HG03565 (cell line): ENCODE data around the gene BPTF.
"Not testable (repeated sequence)": the region's sequence is repeated elsewhere in the genome, so short reads cannot be mapped to it uniquely, and the experiment has no call there.

Experiments
- ATAC-seq: cut with Tn5 transposase; IDR thresholded peaks from one replicate; pipeline ENCODE4 v1.9.1; 2021; ENCODE audit warnings: mild to moderate bottlenecking, moderate library complexity; ENCODE audit not compliant: unreplicated experiment

BPTF gene

DNA sequence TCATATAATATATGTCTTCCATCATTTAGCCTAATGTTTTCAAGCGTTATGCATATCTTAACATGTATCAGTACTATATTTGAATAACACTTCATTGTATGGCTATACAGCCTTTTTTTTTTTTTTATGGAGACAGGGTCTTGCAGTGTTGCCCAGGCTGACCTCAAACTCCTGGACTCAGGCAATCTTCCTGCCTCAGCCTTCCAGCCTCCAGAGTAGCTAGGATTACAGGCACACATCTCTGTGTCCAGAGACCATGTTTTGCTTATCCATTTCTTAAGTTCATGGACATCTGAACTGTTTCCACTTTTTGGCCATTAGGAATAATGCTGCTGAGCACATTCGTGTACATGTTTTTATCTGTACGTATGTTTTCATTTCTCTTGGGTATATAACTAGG, 7.8 kb downstream of the BPTF start:
- no peak for ATAC-seq

DNA sequence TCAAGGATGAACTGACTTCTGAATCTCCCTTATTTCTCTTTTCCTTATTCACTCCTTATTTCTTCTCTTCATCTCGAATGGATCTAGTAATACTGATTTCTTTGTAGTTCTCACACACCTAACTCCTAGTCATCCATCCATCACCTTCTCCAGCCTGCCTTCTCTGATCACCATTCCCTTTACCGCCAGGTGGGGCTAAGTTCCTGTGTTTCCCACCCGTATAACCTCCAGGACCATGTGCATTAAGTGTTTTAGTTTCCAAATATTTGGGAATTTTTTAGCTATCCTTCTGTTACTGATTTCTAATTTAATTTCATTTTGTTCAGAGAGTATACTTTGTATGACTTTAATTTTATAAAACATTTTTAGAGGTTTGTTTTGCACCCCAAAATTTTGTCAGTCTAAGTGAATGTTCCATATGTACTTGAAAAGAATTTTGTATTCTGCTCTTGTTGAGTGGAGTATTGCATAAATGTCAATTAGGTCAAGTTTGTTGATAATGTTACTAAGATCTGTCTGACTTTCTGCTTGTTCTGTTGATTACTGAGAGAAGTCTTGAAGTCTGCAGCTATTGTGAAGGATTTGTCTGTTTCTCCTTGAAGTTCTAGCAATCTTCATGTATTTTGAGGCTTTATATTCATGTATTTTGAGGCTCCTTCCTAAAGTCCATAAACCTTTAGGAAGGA, 8.8 kb downstream of the BPTF start:
- no peak for ATAC-seq

DNA sequence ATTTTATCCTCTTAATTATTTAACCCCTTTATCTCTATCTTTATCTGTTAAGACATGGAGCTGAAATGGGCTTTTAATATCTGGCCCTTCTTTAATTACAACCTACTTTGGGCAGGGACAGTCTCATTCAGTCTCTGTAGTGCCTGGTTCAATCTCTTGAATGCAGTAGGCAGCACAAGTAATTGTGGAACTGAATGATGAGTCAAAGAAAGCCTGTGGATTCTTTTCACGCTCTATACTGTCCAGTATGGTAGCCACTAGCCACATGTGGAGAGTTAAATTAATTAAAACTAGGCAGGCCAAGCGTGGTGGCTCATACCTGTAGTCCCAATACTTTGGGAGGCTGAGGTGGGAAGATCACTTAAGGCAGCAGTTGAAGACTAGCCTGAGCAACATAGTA, 9.3 kb downstream of the BPTF start:
- ATAC-seq: no peak

DNA sequence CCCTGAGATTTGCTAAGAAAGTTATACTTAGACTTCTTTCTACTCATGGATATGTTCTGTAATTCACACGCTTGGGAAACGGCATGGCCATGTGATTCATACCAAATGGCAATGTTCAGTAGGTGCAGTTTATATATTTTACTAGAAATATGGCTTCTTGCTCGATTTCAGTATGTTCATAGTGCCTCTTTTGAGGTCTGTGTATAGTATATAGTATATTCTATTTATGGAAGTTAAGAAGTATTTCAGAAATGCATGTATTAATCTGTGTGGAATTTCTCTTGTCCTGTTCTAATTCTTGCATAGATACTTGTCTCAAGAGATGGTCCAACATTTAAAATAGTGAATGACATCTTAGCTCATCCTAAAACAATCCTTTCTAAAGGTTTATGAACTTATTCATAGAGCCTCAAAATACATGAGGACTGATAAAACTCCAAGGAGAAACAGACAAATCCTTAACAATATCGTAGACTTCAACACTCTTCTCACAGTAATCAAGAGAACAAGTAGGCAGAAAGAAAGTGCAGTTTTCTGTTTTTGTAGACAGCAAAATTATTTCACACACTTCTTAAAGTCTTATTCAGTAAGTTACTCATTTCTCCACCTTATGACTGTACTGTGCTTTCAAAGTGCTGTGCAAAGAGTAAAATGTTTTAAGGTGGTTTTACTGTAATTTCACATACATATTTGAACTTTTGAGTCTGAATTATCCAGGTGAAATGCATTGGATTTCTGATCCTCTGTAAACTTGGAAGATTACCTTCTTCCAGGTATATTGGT, 11.1 kb downstream of the BPTF start:
- ATAC-seq: no peak

DNA sequence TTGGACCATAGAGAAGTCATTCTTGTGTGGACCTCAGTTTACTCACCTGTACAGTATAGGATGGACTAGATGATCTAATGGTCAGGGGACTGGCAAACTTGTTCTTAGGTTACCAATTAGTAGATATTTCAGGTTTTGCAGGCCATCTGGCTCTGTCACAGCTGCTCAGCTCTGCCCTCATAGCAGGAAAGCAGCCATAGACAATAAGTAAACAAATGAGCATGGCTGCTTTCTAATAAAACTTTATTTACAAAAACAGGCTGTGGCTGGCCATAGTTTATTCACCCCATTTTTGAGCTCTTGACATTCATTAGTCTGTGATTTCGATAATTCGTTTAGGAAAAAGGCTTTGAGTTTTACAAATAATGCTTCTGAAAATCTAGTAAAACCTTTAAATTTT, 12.7 kb downstream of the BPTF start:
- no peak for ATAC-seq

DNA sequence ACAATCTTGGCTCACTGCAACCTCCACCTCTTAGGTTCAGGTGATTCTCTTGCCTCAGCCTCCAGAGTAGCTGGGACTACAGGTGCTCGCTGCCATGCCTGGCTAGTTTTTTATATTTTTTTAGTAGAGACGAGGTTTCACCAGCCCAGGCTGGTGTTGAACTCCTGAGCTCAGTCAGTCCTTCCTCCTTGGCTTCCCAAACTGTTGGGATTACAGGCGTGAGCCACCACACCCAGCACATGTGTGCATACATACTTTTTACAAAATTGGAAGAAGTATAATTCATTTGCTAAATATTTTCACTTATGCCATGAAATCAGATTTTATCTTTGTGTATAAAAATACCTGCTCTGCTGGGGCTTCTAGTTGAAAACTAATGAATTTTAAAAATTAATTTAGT, 13.2 kb downstream of the BPTF start:
- no peak for ATAC-seq

DNA sequence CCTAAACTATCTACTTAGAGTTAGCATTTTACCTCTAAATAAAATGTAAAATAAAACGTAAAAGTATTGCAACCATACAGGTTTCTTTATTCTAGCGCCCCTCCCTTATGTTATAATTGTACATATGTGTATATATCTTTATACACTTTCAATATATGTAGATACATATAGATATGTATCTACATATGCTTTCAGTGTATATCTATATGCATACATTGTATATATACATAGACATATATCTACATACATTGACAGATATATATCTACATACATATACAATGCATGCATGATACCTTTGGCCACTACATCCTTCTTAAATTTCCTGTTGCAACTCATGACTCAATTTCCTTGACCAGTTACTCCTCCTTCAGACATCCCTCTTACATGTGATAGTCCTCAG, 16.7 kb downstream of the BPTF start:
- no peak for ATAC-seq

DNA sequence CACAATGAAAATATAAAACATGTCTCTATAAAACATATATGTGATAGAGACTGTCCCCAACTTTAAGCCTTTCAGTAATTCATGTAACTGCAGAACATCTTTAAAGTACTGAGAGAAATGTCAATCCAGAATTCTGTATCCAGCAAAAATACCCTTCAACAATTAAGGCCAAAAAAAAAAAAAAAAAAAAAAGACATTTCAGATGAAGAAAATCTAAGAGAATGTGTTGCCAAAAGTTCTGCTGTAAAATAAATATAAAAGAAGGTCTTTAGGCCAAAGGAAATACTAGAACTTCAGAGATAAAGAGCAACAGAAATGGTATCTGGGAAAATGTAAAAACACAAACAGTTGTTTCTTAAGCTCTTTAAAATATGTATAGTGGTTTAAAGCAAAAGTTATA, 17.3 kb downstream of the BPTF start:
- no peak for ATAC-seq

DNA sequence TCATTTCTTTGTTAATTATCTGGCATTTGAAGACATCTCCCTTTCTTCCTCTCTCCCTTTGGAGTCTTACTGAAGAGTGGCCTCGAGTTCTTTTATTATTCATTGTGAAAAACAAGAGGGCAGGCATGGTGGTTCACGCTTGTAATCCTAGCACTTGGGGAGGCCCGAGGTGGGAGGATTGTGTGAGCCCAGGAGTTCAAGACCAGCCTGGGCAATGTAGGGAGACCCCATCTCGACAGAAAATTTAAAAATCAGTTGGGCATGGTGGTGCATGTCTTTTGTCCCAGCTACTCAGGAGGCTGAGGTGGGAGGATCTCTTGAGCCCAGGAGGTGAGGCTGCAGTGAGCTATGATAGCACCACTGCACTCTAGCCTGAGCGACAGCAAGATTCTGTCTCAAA, 20.1 kb downstream of the BPTF start:
- ATAC-seq: no peak

DNA sequence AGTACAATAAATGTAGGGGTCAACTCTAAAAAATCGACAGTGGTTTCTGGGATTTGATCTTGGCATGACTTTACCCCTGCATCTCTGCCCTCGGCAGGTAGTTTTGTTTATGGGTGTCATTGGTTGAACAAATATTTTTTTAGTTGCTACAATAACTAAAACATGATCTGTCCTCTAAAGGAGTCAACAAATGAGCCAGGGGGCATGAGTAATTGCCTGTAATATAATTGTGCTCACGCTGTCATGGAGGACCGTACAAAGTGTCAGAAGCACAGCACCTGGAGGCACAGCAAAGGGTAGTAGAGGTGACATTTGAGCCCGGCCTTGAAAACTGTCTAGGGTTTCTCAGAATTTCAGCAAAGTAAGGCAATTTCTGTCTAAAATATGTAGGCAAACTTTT, 22.9 kb downstream of the BPTF start:
- ATAC-seq: not testable (repeated sequence)

DNA sequence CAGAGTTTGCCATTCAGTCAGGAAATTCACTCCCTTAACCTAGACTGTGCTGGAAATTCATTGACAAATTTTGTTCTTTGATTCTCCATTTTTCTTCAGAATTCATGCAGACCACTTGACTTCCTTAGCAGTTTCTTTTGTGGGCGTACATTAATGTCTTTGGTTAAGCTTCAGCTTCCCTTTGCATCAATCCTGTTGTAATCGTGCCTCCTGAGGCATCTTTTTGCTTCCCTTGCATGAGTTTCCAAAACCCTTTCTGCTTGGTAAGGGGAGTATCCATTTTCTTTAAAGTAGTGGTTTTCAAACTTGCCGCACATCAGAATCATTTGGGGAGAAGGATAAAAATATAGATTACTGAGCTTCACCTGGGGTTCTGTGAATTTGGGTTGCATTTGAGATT, 23.5 kb downstream of the BPTF start:
- ATAC-seq: not testable (repeated sequence)

DNA sequence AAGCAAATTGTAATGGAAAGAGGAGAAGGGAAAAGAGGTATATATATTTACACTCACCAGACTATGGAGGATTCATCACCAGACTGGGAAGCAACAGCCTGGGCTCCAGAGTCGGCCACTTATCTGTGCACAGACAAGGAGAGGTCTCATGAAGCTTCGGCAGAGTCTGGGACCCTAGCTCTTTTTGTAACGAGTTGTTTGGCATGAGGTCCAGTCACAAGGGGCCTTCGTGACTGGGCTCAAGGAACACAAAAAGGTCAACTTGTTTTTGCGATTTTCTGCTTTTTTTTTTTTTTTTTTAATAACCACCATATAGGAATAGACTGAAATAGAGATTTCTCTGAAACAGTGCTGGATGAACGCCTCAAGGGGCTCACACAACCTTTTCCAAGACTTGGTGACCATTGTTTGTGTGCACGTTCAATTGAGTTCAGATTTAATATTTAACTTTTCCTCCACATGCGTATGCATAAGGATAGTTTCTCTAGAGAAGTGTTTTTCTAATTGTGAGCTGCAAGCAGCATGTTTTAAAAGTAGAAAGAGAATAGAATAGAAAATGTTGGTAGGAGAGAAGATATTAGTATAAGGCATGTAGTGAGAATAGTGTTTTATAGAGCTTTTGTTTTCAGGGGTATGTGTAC, 25.8 kb downstream of the BPTF start:
- no peak for ATAC-seq

DNA sequence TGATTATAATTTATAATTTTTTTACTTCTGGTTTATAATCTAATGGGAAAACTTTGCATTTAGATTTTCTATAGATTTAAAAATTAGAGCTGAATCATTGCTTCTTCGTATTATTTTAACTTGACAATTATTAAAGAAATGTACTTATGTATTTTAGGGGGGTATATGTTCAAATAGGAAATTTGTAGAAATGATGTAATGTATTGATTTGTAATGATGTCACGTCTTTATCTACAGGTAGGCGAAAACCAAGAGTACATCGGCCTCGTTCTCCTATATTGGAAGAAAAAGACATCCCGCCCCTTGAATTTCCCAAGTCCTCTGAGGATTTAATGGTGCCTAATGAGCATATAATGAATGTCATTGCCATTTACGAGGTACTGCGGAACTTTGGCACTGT, 28.4 kb downstream of the BPTF start:
- ATAC-seq: no peak

DNA sequence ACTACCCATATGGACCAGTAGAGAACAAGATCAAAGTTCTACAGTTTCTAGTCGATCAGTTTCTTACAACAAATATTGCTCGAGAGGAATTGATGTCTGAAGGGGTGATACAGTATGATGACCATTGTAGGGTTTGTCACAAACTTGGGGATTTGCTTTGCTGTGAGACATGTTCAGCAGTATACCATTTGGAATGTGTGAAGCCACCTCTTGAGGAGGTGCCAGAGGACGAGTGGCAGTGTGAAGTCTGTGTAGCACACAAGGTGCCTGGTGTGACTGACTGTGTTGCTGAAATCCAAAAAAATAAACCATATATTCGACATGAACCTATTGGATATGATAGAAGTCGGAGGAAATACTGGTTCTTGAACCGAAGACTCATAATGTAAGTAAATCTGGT, 29.1 kb downstream of the BPTF start:
- no peak for ATAC-seq

DNA sequence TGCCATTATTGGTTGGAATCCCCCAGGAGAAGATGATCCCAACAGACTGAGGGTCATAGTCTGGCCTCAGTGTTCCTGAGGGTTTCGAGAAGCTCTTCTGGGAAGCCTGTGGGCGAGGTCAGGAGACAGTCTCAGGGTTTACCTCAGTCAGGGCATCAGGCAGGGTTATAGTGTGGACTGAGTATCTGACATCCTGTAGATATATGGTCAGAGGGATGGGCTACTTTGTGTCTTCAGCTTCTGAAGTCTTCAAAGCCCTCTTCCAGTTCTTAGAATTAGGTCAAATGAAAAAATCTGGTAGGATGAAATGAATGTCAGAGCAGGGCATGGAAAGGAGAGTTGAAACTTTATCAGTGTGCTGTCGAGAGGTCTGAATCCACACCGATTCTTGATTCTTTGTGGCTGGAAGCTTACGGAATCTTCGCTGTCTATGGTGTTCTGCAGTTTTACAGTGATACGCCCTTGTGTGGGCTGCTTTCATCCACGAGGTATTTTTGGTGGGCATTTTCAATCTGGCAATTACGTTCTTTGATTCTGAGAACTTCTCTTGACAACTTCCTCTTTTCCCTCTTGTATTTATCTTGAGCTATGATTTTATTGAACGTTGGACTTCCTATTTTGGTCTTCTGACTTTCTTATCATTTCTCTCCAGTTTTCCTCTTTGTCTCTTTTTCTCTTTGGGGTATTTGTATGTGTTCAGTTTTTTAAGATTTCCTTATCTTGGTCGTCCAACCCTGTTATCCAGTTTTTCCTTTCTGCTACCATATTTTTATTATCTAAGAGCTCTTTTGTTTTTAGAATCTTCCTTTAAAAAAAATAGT, 30.4 kb downstream of the BPTF start:
- no peak for ATAC-seq

DNA sequence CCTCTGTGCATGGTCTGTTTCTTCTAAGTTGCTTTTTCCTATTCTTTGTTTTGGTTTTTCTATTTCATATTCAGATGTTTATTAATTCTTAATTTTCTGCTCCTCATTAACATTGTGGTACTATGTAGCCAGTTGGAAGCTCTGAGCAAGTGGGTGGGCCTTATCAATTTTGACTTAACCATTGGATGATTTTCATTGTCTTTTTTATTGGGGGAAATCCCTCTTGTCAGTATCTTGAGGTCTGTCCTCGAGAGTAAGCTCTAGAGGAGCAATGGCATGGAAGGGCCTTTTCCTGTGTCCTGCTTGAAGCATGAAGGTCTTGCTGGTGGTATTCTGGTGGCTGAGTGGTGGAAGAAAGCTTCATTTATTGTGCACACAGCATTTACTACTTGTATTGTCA, 31.1 kb downstream of the BPTF start:
- ATAC-seq: not testable (repeated sequence)

DNA sequence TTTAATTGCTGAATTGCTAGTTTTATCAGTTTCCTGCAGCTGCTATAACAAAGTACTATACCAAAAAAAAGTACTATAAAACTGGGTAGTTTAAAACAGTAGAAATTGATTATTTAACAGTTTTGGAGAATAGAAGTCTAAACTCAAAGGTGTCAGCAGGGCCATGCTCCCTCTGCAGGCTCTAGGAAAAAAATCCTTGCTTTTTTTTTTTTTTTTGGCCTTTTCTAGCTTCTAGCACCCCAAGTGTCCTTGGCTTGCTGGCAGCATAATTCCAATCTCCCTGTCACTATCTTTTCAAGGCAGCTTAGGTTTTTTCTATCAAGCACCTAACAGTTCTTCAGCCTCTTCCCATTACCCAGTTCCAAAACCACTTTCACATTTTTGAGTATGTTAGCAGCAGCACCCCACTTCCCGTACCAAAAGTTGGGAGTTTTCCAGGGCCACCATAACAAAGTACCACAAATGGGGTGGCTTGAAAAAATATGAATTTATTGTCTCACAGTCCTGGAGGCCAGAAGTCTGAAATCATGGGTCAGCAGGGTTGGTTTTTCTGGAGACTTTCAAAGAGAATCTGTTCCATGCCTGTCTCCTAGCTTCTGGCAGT, 37.4 kb downstream of the BPTF start:
- ATAC-seq: no peak

DNA sequence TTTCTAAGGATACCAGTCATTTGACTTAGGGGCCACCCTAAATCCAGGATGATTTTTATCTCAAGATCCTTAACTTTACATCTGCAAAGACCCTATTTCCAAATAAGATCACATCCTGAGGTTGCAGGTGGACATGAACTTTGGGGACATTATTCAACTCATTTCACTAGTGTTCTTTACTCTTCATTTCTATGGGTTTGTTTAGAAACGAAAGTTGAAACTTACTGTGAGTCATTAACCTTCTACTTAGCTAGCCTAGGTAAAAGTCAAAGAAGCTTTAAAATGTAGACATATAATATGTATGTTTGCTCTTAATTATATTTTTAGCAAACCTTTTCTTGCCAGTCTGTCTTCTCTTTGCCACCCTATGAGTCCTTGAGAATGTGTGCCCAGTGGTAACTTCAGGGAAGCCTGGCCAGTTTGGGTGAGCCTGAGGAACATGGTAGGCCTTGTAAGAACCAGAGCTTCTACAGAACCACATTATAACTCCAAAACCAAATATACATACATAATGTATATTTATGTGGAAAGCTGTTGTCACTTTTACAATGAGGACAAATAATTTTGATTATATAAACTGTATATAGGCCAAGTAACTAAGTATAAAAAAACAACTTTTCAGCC, 38.4 kb downstream of the BPTF start:
- peak; percentile 64 for ATAC-seq

DNA sequence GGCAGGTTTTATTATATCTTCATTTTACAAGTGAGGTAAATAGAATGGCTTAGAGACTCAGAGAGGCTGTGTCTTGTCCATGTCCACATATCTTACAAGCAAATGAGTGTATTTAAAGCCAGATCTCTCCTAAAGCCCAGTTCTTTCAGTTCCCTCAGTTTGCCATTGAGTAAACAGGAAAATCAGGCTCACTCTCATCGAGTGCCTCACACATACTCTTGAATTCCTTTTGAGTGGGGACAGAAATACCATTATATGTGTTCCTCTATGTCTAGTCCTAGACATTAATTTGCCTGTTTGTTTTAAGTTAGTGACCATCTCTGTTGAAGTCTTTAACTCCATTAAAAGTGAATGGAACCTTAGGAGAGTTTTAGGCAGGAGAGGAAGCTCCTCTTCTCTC, 40.1 kb downstream of the BPTF start:
- no peak for ATAC-seq

DNA sequence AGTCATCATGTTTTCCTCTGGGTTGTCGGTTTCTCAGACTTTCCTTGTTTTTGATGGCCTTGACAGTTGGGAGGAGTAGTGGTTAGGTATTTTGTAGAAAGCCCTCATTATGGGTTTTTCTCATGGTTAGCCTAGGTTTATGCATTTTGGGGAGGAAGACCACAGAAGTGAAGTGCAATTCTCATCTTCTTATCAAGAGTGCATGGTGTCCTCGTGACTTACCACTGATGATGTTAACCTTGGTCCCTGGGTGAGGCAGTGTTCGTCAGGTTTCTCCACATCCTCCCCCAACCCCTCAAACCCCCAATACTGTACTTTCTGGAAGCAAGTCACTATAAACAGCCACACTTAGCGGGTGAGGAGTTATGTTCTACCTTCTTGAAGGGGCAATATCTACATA, 42.3 kb downstream of the BPTF start:
- no peak for ATAC-seq
